PC-9 (cell line): ENCODE measurements around the gene SLIT1.

ENCODE experiments used
- EZH2 ChIP-seq: fragments of 200-600 bp; sonication (generic); IDR thresholded peaks from 2 replicates; pipeline ENCODE4 v1.8.0; 2017; ENCODE audit warnings: antibody characterized with exemption, low read depth
- TF ChIP-seq, protein P1 (sequence below): fragments of 200-600 bp; sonication (generic); conservative IDR thresholded peaks from 2 replicates; pipeline ENCODE4 v1.6.1; 2017; ENCODE audit warnings: mixed run types, antibody characterized with exemption, mild to moderate bottlenecking, moderate library complexity

DNA sequence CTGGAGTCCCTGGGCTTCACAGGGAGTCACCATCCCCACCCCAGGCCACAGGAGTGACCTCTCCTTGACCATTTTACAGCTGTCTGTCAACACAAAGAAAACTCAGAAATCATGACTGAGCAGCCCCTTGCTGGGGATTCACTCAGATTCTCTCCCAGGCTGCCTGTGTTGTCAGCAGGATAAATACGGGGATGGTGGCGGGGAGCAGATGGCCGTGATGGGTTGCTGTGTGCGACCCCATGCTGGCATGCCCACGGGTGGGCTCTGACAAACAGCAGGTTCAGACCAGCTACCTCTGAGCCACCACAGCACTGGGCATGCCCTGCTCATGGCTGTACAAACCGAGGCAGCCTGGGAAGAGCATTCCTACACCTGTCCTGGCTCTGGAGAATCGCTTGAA lies 136.1 kb downstream of the SLIT1 start:
- TF ChIP-seq, protein P1, sequence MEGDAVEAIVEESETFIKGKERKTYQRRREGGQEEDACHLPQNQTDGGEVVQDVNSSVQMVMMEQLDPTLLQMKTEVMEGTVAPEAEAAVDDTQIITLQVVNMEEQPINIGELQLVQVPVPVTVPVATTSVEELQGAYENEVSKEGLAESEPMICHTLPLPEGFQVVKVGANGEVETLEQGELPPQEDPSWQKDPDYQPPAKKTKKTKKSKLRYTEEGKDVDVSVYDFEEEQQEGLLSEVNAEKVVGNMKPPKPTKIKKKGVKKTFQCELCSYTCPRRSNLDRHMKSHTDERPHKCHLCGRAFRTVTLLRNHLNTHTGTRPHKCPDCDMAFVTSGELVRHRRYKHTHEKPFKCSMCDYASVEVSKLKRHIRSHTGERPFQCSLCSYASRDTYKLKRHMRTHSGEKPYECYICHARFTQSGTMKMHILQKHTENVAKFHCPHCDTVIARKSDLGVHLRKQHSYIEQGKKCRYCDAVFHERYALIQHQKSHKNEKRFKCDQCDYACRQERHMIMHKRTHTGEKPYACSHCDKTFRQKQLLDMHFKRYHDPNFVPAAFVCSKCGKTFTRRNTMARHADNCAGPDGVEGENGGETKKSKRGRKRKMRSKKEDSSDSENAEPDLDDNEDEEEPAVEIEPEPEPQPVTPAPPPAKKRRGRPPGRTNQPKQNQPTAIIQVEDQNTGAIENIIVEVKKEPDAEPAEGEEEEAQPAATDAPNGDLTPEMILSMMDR: no peak
- TF ChIP-seq EZH2: no peak
